Omental fat pad (tissue), 4 donors: ENCODE results near the gene SEC22A. TPM values are rescaled to one million over a fixed set of nuclear protein-coding genes. Genes with fewer than 3 reads are reported as not detected.
A peak's percentile ranks its signal among the peaks of the same experiment; 100 is the strongest.

Experiments used
- ATAC-seq: fragments of 150-250 bp; one replicate; pipeline ENCODE4 v1.9.1; 2016; ENCODE audit warnings: mild to moderate bottlenecking, moderate library complexity; ENCODE audit not compliant: low FRiP score
- DNase-seq: peaks from one replicate; pipeline ENCODE4 v3.0.0-alpha.2; 2019; ENCODE audit warnings: low spot score
- total RNA-seq, 4 donors: library from RNA; depleted of rRNA; stranded (reverse); fragments of >200 nt; gene quantifications; one replicate each; pipeline ENCODE4 v1.1.0, GENCODE V29; 2016
- TF ChIP-seq, protein P1 (sequence below), 3 donors: fragments of 450-650 bp; IDR thresholded peaks; one replicate each; pipeline ENCODE4 v1.5.1; 2016 to 2017; ENCODE audit warnings: antibody characterized with exemption in 3 of 3, mild to moderate bottlenecking in 3 of 3, moderate library complexity in 2 of 3

SEC22A gene, protein sequence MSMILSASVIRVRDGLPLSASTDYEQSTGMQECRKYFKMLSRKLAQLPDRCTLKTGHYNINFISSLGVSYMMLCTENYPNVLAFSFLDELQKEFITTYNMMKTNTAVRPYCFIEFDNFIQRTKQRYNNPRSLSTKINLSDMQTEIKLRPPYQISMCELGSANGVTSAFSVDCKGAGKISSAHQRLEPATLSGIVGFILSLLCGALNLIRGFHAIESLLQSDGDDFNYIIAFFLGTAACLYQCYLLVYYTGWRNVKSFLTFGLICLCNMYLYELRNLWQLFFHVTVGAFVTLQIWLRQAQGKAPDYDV
- 10 to 100 TPM; 18.4 to 33.7 (median 31.1) TPM for total RNA-seq

DNA sequence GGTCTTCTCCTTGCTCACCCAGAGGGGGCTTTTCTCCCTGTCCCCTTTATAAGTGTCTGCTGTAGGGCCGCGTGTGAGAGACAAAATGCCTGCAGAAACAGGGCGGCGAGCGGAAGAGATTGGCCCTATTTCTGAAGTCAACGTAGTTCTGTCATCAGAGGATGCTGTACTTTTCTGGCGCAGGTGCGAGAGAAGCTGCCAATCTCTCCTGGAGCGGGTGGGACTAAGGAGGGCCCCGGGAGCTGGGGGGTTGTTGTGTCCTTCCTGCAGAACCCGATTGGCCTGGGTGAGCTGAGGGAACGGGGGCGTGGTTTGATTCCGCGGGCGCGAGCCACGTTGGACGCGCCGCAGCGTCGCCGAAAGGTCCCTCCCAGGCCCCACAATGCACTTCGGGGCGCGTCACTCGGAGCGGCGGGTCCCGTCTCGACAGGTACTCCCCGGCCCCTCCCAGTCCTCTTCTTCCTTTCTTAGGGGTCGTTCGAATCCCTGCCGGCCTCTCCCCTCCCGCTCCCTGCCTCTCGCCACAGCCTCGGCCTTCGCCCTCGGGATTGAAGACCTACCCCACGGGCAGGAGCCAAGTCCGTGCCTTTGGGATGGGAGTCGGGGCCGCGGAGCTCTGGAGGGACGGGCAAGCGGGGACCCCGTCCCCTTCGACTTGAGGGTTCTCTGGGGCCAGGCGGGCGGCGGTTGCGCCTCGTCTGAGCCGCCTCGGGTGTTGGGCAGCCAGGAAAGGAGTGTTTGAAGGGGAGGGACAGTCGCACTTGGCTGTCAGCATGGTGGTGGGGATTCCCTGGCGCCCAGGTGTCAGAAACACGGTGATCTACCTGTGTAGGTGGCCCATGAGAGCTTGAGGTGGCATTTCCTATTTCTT, at the start of gene SEC22A:
Gene SEC22A (plus strand): TSS at position 387 of the 871 bp plus-strand sequence. CDS start 7,275 bp downstream, outside the sequence.
- ATAC-seq (peak; percentile 99), DNase-seq (peak; percentile 67)
- TF ChIP-seq, protein P1, sequence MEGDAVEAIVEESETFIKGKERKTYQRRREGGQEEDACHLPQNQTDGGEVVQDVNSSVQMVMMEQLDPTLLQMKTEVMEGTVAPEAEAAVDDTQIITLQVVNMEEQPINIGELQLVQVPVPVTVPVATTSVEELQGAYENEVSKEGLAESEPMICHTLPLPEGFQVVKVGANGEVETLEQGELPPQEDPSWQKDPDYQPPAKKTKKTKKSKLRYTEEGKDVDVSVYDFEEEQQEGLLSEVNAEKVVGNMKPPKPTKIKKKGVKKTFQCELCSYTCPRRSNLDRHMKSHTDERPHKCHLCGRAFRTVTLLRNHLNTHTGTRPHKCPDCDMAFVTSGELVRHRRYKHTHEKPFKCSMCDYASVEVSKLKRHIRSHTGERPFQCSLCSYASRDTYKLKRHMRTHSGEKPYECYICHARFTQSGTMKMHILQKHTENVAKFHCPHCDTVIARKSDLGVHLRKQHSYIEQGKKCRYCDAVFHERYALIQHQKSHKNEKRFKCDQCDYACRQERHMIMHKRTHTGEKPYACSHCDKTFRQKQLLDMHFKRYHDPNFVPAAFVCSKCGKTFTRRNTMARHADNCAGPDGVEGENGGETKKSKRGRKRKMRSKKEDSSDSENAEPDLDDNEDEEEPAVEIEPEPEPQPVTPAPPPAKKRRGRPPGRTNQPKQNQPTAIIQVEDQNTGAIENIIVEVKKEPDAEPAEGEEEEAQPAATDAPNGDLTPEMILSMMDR (IDR thresholded peaks at IDR 0.05), result no peak

DNA sequence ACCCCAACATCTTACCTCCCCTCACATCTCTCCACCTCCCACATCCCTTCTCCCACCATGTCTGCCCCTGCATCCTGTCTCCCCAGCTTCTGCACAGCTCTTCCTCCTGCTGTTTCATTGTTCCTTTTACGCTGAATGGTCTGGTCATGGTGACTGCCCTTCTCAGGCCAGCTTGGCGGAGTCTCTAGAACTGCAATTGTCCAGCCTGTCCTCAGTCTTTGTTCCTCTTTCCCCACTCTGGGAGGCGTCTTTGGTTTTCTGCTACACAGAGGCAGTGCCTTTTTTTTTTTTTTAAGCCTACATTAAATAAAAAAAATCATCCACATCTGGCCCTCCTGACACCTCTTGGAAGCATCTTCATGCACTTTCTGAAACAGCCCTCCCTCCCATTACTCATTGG, 49.1 kb upstream of the SEC22A start:
- DNase-seq (no peak), ATAC-seq (no peak)
- TF ChIP-seq, protein P1 (IDR thresholded peaks at IDR 0.05), result no peak

DNA sequence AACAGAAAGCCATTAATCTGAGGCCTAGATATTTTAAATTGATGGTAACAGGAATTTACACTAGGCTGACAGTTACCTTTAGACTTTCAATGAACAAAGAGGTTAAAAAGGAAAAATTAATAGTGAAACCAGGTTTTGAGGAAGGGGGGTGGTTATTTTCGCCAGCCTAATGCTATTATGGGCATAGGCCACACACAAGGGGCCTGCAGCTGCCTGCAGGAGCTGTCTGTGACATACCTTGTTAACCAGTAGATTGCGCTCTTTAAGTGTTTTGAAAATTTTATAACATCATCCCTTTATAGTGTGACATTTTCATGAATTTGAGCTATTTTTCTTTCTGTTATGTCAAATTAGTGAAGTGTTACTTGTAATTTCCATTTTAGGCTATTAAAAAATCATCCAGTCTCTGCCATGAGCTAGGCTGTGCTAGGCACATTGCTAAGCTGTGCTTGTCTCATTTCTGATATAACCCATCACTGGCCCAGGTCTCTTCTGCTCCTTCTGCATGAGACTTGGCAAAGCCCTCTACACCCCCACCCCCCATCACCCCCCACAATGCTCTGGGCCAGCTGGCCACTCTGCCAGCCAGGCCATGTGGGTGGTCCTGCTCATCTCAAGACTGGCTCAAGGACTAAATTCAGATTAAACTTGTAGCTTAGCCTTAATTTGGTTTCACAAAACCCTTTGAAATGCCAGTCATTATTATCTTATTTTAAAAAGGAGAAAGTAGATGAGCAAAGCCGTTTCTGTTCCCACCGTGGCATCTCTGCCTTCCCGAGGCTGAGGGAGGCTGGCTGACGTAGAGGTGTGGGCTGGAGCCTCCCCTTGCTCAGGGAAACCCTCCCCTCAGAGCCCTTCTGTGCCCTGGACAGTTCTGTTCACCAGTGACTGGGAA, 48.4 kb upstream of the SEC22A start:
- ATAC-seq (no peak), DNase-seq (no peak)
- TF ChIP-seq, protein P1 (IDR thresholded peaks at IDR 0.05), result no peak

DNA sequence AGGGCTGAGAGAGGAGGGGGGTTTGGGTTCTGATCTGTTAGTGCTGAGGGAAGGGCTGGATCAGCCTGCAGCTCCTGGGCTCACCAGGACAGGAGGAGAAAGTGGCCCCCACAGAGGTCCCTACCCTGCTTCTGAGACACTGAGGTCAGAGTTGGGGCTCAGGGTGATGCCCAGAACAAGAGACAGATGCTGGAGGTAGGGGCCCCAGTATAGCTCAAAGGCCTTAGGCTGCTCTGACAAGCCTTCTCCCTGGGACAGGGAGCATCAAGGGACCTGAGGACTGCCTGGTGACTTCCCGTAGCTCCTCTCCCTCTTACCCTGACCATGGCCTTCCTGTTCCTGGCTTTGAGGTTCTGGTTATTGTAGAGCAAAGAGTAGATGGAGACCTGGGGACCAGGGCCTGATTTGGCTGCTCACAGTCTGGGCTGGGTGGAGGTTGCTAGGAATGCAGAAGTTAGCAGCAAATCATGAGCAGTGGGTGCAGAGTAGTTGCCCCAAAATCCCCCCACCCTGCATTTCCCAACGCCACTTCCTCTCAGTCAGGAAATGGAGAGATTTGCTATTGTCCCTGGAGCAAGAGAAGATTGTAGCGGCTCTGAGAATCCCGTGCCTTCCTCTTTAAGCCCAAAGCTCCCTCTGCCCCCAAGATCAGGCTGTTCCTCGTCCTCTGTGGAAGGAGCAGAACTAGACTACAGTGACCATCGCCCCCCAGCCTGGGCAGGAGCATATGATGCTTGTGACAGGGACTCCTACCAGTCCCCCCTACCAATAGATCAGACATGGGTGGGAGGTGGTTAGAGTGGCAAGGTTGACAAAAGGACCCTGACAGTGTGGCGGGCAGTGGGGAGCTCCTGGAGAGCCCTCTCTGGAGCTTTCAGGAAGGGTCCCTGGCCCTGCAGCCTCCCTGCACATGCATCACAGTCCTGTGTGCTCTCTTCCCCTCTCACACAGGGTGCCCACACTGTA, 47.4 kb upstream of the SEC22A start:
- ATAC-seq (no peak), DNase-seq (no peak)
- TF ChIP-seq, protein P1 (IDR thresholded peaks at IDR 0.05), result no peak

DNA sequence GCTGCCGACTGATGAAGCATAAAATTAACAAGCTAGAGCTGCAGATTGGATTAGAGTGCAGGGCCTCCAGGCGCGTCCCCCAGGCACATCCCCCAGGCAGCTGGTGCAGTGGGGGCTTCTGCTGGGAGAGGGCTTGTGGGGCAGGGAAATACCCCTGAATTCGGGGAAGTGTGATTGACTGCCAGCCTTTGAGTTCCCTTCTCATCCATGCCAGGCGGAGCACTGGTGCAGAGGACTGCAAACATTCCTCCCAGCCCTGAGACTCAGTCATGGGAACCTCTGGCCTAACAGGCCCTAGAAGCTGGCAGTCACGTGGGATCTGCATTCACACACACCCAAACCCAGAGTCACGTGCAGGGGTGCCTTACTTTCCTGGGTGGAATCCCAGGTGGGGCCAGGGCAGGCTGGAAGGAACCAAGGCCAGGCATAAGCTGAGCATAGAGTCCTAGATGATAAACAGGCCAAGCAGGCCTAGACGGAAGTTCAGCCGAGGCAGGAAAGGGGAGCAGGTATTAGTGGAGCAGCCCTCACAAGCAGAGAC, 46.2 kb upstream of the SEC22A start:
- no peak for DNase-seq
- no peak for ATAC-seq
- TF ChIP-seq, protein P1 (IDR thresholded peaks at IDR 0.05), result no peak
